ENCODE data around the gene SRRM3. TPM values are rescaled to one million over a fixed set of nuclear protein-coding genes. Genes with fewer than 3 reads are reported as not detected.

The SRRM3 gene
- total RNA-seq, 1 experiment from 2014 or later = 0.21 TPM

GRCh38 chr7:76246804-76247389 lies 45.2 kb downstream of the SRRM3 start:
- BruUV-seq (replicated peaks) = no TSS peak
- Mint-ChIP-seq H3K4me3 (ENCODE audit: low read depth, unreplicated experiment) (no peak overlapping the region), H3K27me3 (ENCODE audit: unreplicated experiment) (peaks cover 28% of the 10 kb centered on the region), H3K27ac (ENCODE audit: unreplicated experiment) (no peak overlapping the region), H3K36me3 (ENCODE audit: insufficient read depth, unreplicated experiment) (no peaks in the 10 kb centered on the region), H3K9me3 (ENCODE audit: low read depth, unreplicated experiment) (no peaks in the 10 kb centered on the region), H3K4me1 (ENCODE audit: low read depth, unreplicated experiment) (no peaks in the 10 kb centered on the region)
- no peak for DNase-seq
- intact Hi-C loops (cut with micrococcal nuclease; ENCODE audit: unreplicated experiment) = no loop called here
- no peak for TF ChIP-seq CTCF (IDR thresholded peaks at IDR 0.05; ENCODE audit: unreplicated experiment)
- CTCF ChIA-PET = interaction anchor here (0.6 kb wide), 1 partner anchor 123 kb away, joined by 3 read pairs; no protein-coding TSS in a partner anchor

GRCh38 chr7:76247938-76248337 lies 46.2 kb downstream of the SRRM3 start:
- Mint-ChIP-seq H3K9me3 (ENCODE audit: low read depth, unreplicated experiment) (no peaks in the 10 kb centered on the region), H3K36me3 (ENCODE audit: insufficient read depth, unreplicated experiment) (no peaks in the 10 kb centered on the region), H3K4me3 (ENCODE audit: low read depth, unreplicated experiment) (no peak overlapping the region), H3K4me1 (ENCODE audit: low read depth, unreplicated experiment) (no peaks in the 10 kb centered on the region), H3K27me3 (ENCODE audit: unreplicated experiment) (peaks cover 28% of the 10 kb centered on the region), H3K27ac (ENCODE audit: unreplicated experiment) (no peak overlapping the region)
- no TSS peak for BruUV-seq (replicated peaks)
- no peak for TF ChIP-seq CTCF (IDR thresholded peaks at IDR 0.05; ENCODE audit: unreplicated experiment)
- DNase-seq = no peak
- intact Hi-C loops (cut with micrococcal nuclease; ENCODE audit: unreplicated experiment) = no loop called here
- CTCF ChIA-PET = no interaction called here

- no peak overlapping the region for H3K4me3 Mint-ChIP-seq (ENCODE audit: low read depth, unreplicated experiment)
- no peaks in the 10 kb centered on the region for H3K9me3 Mint-ChIP-seq (ENCODE audit: low read depth, unreplicated experiment)
- peaks cover 41% of the 10 kb centered on the region for H3K27me3 Mint-ChIP-seq (ENCODE audit: unreplicated experiment)
- CTCF ChIA-PET = no interaction called here
- DNase-seq = no peak
- no peaks in the 10 kb centered on the region for H3K36me3 Mint-ChIP-seq (ENCODE audit: insufficient read depth, unreplicated experiment)
- BruUV-seq (replicated peaks) = no TSS peak
- no peak for TF ChIP-seq CTCF (IDR thresholded peaks at IDR 0.05; ENCODE audit: unreplicated experiment)
- H3K27ac Mint-ChIP-seq (ENCODE audit: unreplicated experiment) = no peak overlapping the region
- intact Hi-C loops (cut with micrococcal nuclease; ENCODE audit: unreplicated experiment) = no loop called here
- no peaks in the 10 kb centered on the region for H3K4me1 Mint-ChIP-seq (ENCODE audit: low read depth, unreplicated experiment)
Observed at GRCh38 chr7:76252021-76252420, 50.3 kb downstream of the SRRM3 start.

GRCh38 chr7:76254781-76255180 lies 53.1 kb downstream of the SRRM3 start:
- intact Hi-C loops (cut with micrococcal nuclease; ENCODE audit: unreplicated experiment) = no loop called here
- no peaks in the 10 kb centered on the region for H3K9me3 Mint-ChIP-seq (ENCODE audit: low read depth, unreplicated experiment)
- H3K36me3 Mint-ChIP-seq (ENCODE audit: insufficient read depth, unreplicated experiment) = no peaks in the 10 kb centered on the region
- DNase-seq = no peak
- no peak for TF ChIP-seq CTCF (IDR thresholded peaks at IDR 0.05; ENCODE audit: unreplicated experiment)
- no peak overlapping the region for H3K4me3 Mint-ChIP-seq (ENCODE audit: low read depth, unreplicated experiment)
- peaks cover 53% of the 10 kb centered on the region for H3K27me3 Mint-ChIP-seq (ENCODE audit: unreplicated experiment)
- CTCF ChIA-PET = interaction anchor here (0.7 kb wide), 1 partner anchor 10 kb away, joined by 4 read pairs; no protein-coding TSS in a partner anchor
- H3K4me1 Mint-ChIP-seq (ENCODE audit: low read depth, unreplicated experiment) = no peaks in the 10 kb centered on the region
- no TSS peak for BruUV-seq (replicated peaks)
- no peak overlapping the region for H3K27ac Mint-ChIP-seq (ENCODE audit: unreplicated experiment)

Data from Calu3 (cell line).